Measurements from ENCODE around the gene NDUFA11. TPM values are rescaled to one million over a fixed set of nuclear protein-coding genes. Genes with fewer than 3 reads are reported as not detected.

NDUFA11 gene
- total and polyA plus RNA-seq, 2 of the 13 experiments (the other 11 are each of a cell fraction or from before 2014, with no cell fraction given): 286 to 378 TPM

DNA sequence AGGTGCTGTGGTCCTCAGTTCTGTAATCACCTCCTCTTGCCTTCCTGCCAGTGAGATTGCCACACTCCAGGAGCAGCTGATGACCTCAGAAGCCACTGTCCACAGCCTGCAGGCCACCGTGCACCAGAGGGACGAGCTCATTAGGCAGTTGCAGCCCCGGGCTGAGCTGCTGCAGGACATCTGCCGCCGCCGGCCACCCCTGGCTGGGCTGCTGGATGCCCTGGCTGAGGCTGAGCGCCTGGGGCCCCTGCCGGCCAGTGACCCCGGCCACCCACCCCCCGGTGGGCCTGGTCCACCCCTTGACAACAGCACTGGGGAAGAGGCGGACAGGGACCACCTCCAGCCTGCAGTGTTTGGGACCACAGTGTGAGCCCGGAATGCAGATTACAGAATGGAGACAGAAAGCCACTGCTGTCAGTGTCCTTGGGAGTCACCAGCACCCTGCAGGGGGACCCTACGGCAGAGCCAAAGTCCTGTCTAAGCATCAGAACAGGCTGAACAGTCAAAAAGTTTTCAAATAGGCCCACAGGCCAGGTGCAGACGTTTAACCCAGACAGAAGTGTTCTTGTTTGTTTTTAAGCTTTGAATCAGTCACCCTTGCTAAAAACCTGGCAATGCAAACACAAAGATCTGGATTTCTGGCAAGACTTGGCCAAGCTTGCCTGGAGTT is 5.3 kb upstream of the NDUFA11 start (continued):
- TF ChIP-seq ZBTB39 (CRISPR knock-in tag; IDR thresholded peaks at IDR 0.05) (no peak), ZNF331 (CRISPR knock-in tag; IDR thresholded peaks at IDR 0.05) (no peak; the same call in 1 of the 2 replicates), NAIF1 (CRISPR knock-in tag; IDR thresholded peaks at IDR 0.05; ENCODE audit: borderline replicate concordance) (no peak), KAT7 (CRISPR knock-in tag; IDR thresholded peaks at IDR 0.05; ENCODE audit: borderline replicate concordance) (no peak), RFX1 (IDR thresholded peaks at IDR 0.05) (no peak), HMG20A (CRISPR knock-in tag; IDR thresholded peaks at IDR 0.05; ENCODE audit: borderline replicate concordance) (peak; percentile 46; the same call in 1 of the 2 replicates), HOXD1 (CRISPR knock-in tag; IDR thresholded peaks at IDR 0.05) (no peak), ZNF883 (CRISPR knock-in tag; IDR thresholded peaks at IDR 0.05; ENCODE audit: not compliant biosample characterization) (no peak), LBX2 (CRISPR knock-in tag; IDR thresholded peaks at IDR 0.05; ENCODE audit: borderline replicate concordance) (no peak), ZNF383 (CRISPR knock-in tag; IDR thresholded peaks at IDR 0.05; ENCODE audit: borderline replicate concordance) (no peak), MAF1 (CRISPR knock-in tag; IDR thresholded peaks at IDR 0.05; ENCODE audit: borderline replicate concordance) (0 out of 2 replicates have a peak, but pooled peaks have one; percentile 57), SIN3A (IDR thresholded peaks at IDR 0.05; ENCODE audit: borderline replicate concordance, low read depth, low read length) (no peak), HOXA3 (CRISPR knock-in tag; IDR thresholded peaks at IDR 0.05) (peak; percentile 62; the same call in 1 of the 2 replicates), KAT2B (IDR thresholded peaks at IDR 0.05; ENCODE audit: borderline replicate concordance, low read depth, low read length) (no peak), SALL1 (CRISPR knock-in tag; IDR thresholded peaks at IDR 0.05) (no peak; the same call in 1 of the 2 replicates), RARG (CRISPR knock-in tag; IDR thresholded peaks at IDR 0.05; ENCODE audit: low read depth) (no peak), ZNF775 (CRISPR knock-in tag; IDR thresholded peaks at IDR 0.05; ENCODE audit: borderline replicate concordance) (no peak), ZNF513 (CRISPR knock-in tag; conservative IDR thresholded peaks at IDR 0.05) (no peak), MTA1 (CRISPR knock-in tag; IDR thresholded peaks at IDR 0.05; ENCODE audit: borderline replicate concordance) (peak; percentile 67; the same call in 1 of the 2 replicates), ZNF292 (CRISPR knock-in tag; IDR thresholded peaks at IDR 0.05; ENCODE audit: borderline replicate concordance, low read depth) (peak; percentile 83; the same call in 1 of the 2 replicates)
- TF ChIP-seq, protein P1, sequence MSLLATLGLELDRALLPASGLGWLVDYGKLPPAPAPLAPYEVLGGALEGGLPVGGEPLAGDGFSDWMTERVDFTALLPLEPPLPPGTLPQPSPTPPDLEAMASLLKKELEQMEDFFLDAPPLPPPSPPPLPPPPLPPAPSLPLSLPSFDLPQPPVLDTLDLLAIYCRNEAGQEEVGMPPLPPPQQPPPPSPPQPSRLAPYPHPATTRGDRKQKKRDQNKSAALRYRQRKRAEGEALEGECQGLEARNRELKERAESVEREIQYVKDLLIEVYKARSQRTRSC (CRISPR knock-in tag; IDR thresholded peaks at IDR 0.05; ENCODE audit: low read depth): no peak
- TF ChIP-seq, protein P2, sequence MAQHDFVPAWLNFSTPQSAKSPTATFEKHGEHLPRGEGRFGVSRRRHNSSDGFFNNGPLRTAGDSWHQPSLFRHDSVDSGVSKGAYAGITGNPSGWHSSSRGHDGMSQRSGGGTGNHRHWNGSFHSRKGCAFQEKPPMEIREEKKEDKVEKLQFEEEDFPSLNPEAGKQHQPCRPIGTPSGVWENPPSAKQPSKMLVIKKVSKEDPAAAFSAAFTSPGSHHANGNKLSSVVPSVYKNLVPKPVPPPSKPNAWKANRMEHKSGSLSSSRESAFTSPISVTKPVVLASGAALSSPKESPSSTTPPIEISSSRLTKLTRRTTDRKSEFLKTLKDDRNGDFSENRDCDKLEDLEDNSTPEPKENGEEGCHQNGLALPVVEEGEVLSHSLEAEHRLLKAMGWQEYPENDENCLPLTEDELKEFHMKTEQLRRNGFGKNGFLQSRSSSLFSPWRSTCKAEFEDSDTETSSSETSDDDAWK (CRISPR knock-in tag; IDR thresholded peaks at IDR 0.05): no peak
